Measurements from ENCODE around the gene RIPK4.

Gene RIPK4

GRCh38 chr21:41739936-41740335 is 26.9 kb downstream of the RIPK4 start:
- no peak overlapping the region for H3K4me3 ChIP-seq (ENCODE audit: low read depth, low read length)
- TF ChIP-seq CTCF (IDR thresholded peaks at IDR 0.05; ENCODE audit: insufficient read depth, low read depth, low read length, missing control alignments), result no peak
- no peak for DNase-seq (ENCODE audit: low read depth)

- DNase-seq (ENCODE audit: low read depth), result no peak
- no peak for TF ChIP-seq CTCF (IDR thresholded peaks at IDR 0.05; ENCODE audit: insufficient read depth, low read depth, low read length, missing control alignments)
- no peak overlapping the region for H3K4me3 ChIP-seq (ENCODE audit: low read depth, low read length)
Observed at GRCh38 chr21:41739011-41739410, 27.8 kb downstream of the RIPK4 start.

- TF ChIP-seq CTCF (IDR thresholded peaks at IDR 0.05; ENCODE audit: insufficient read depth, low read depth, low read length, missing control alignments), result no peak
- H3K4me3 ChIP-seq (ENCODE audit: low read depth, low read length), result no peak overlapping the region
- no peak for DNase-seq (ENCODE audit: low read depth)
Observed at GRCh38 chr21:41737651-41738324, 29.1 kb downstream of the RIPK4 start.

GRCh38 chr21:41736423-41736822 is 30.4 kb downstream of the RIPK4 start:
- H3K4me3 ChIP-seq (ENCODE audit: low read depth, low read length), result no peak overlapping the region
- no peak for TF ChIP-seq CTCF (IDR thresholded peaks at IDR 0.05; ENCODE audit: insufficient read depth, low read depth, low read length, missing control alignments)
- DNase-seq (ENCODE audit: low read depth), result no peak

- no peak for DNase-seq (ENCODE audit: low read depth)
- no peak for TF ChIP-seq CTCF (IDR thresholded peaks at IDR 0.05; ENCODE audit: insufficient read depth, low read depth, low read length, missing control alignments)
- no peak overlapping the region for H3K4me3 ChIP-seq (ENCODE audit: low read depth, low read length)
Observed at GRCh38 chr21:41733951-41734689, 32.7 kb downstream of the RIPK4 start.

- TF ChIP-seq CTCF (IDR thresholded peaks at IDR 0.05; ENCODE audit: insufficient read depth, low read depth, low read length, missing control alignments), result no peak
- no peak for DNase-seq (ENCODE audit: low read depth)
- no peak overlapping the region for H3K4me3 ChIP-seq (ENCODE audit: low read depth, low read length)
Observed at GRCh38 chr21:41731081-41731480, 35.8 kb downstream of the RIPK4 start.

Measured in GM12865 (cell line).